IMR-90 (cell line): ENCODE data around the gene RNASE7. TPM values are rescaled to one million over a fixed set of nuclear protein-coding genes. Genes with fewer than 3 reads are reported as not detected.
A peak's percentile ranks its signal among the peaks of the same experiment; 100 is the strongest.

ENCODE experiments used
- ATAC-seq: fragments of 200-7000 bp; cut with Tn5 transposase; 2 replicates; pipeline ENCODE4 v1.9.1; 2020; ENCODE audit warnings: low read depth, mild to moderate bottlenecking, moderate library complexity
- BruUV-seq: library from RNA; stranded (reverse); fragments of 400-500 nt; replicated peaks from 2 replicates; lab custom pipeline; 2021; lab: Mats Ljungman, UMichigan
- CTCF ChIA-PET: fragments of 300-600 bp; formaldehyde crosslinking; extraction: SDS; loops from one replicate; lab custom pipeline; 2021; ENCODE audit warnings: antibody characterized with exemption; lab: Yijun Ruan, JAX
- POLR2A ChIA-PET: fragments of 300-600 bp; sonication (Branson Sonifier 250); formaldehyde crosslinking; loops from one replicate; lab custom pipeline; 2022; ENCODE audit warnings: antibody characterized with exemption; ENCODE audit not compliant: unreplicated experiment; lab: Charles Lee
- DNase-seq: peaks from one replicate; pipeline ENCODE4 v3.0.0; 2013
- H2AFZ ChIP-seq: replicated peaks from 2 replicates; pipeline ENCODE3; 2013; ENCODE audit warnings: low read length, mild to moderate bottlenecking; ENCODE audit not compliant: poor library complexity
- H2AK5ac ChIP-seq: 2 replicates; pipeline ENCODE4 v1.6.1; 2013; ENCODE audit warnings: low read depth, low read length, inconsistent platforms
- H2AK9ac ChIP-seq: replicated peaks from 2 replicates; pipeline ENCODE3; 2013; ENCODE audit warnings: mild to moderate bottlenecking, low read depth, low read length, moderate library complexity; ENCODE audit not compliant: poor library complexity
- H2BK120ac ChIP-seq: 2 replicates; pipeline ENCODE4 v1.6.1; 2013; ENCODE audit warnings: low read depth, low read length, inconsistent platforms
- H2BK15ac ChIP-seq: 3 replicates; pipeline ENCODE4 v1.6.1; 2013; ENCODE audit warnings: low read depth, low read length, inconsistent platforms
- H2BK20ac ChIP-seq: 2 replicates; pipeline ENCODE4 v1.6.1; 2013; ENCODE audit warnings: low read depth, mild to moderate bottlenecking, inconsistent platforms, low read length, moderate library complexity
- H2BK5ac ChIP-seq: 2 replicates; pipeline ENCODE4 v1.6.1; 2013; ENCODE audit warnings: mild to moderate bottlenecking, low read depth, low read length, inconsistent platforms; ENCODE audit not compliant: poor library complexity, severe bottlenecking
- H3K14ac ChIP-seq: replicated peaks from 2 replicates; pipeline ENCODE4 v1.6.1; 2013; ENCODE audit warnings: low read depth, low read length, inconsistent platforms
- H3K18ac ChIP-seq: 2 replicates; pipeline ENCODE4 v1.6.1; 2013; ENCODE audit warnings: low read depth, low read length, control low read depth
- H3K23ac ChIP-seq: 2 replicates; pipeline ENCODE4 v1.6.1; 2013; ENCODE audit warnings: low read depth, low read length, inconsistent platforms
- H3K27ac ChIP-seq: 2 replicates; pipeline ENCODE4 v1.5.1; 2013; ENCODE audit warnings: mild to moderate bottlenecking, control low read depth, low read length; ENCODE audit not compliant: insufficient read depth
- H3K27me3 ChIP-seq: 2 replicates; pipeline ENCODE4 v1.6.1; 2013; ENCODE audit warnings: low read length; ENCODE audit not compliant: control insufficient read depth, insufficient read depth
- H3K36me3 ChIP-seq: 2 replicates; pipeline ENCODE4 v1.6.1; 2013; ENCODE audit warnings: low read length, mixed read lengths; ENCODE audit not compliant: control insufficient read depth, insufficient read depth
- H3K4ac ChIP-seq: 2 replicates; pipeline ENCODE4 v1.6.1; 2013; ENCODE audit warnings: low read depth, low read length, inconsistent platforms
- H3K4me1 ChIP-seq: 2 replicates; pipeline ENCODE4 v1.6.1; 2013; ENCODE audit warnings: low read length, mixed read lengths; ENCODE audit not compliant: control insufficient read depth, insufficient read depth
- H3K4me2 ChIP-seq: 2 replicates; pipeline ENCODE4 v1.6.1; 2013; ENCODE audit warnings: low read depth, mild to moderate bottlenecking, control low read depth, low read length, moderate library complexity
- H3K4me3 ChIP-seq: 2 replicates; pipeline ENCODE4 v1.5.1; 2013; ENCODE audit warnings: low read depth, mild to moderate bottlenecking, control low read depth, low read length, moderate library complexity; ENCODE audit not compliant: insufficient read depth
- H3K56ac ChIP-seq: 2 replicates; pipeline ENCODE4 v1.6.1; 2013; ENCODE audit warnings: low read length, inconsistent platforms; ENCODE audit not compliant: insufficient read depth; ENCODE audit errors: extremely low read depth
- H3K79me1 ChIP-seq, 2 experiments: 2 replicates each; pipeline ENCODE4 v1.6.1; 2013; ENCODE audit warnings: low read length in 2 of 2, inconsistent platforms in 1 of 2, low read depth in 1 of 2
- H3K9ac ChIP-seq: 2 replicates; pipeline ENCODE4 v1.6.1; 2013; ENCODE audit warnings: low read depth, low read length, control low read depth
- H3K9me1 ChIP-seq: 2 replicates; pipeline ENCODE4 v1.6.1; 2013; ENCODE audit warnings: low read length, inconsistent platforms; ENCODE audit not compliant: insufficient read depth
- H3K9me3 ChIP-seq: 2 replicates; pipeline ENCODE4 v1.6.1; 2013; ENCODE audit warnings: low read length; ENCODE audit not compliant: control insufficient read depth, insufficient read depth
- H4K20me1 ChIP-seq: 2 replicates; pipeline ENCODE4 v1.6.1; 2013; ENCODE audit warnings: low read length, inconsistent platforms; ENCODE audit not compliant: insufficient read depth
- H4K5ac ChIP-seq: 2 replicates; pipeline ENCODE4 v1.6.1; 2013; ENCODE audit warnings: mild to moderate bottlenecking, low read depth, low read length, control low read depth
- H4K8ac ChIP-seq, 2 experiments: 2 replicates each; pipeline ENCODE4 v1.6.1; 2013; ENCODE audit warnings: low read depth in 2 of 2, low read length in 2 of 2, control low read depth in 1 of 2, inconsistent platforms in 1 of 2
- H4K91ac ChIP-seq: 2 replicates; pipeline ENCODE4 v1.6.1; 2013; ENCODE audit warnings: low read depth, low read length, inconsistent platforms; ENCODE audit not compliant: insufficient read depth
- BHLHE40 ChIP-seq: fragments of 150-350 bp; IDR thresholded peaks from 2 replicates; pipeline ENCODE4 v1.6.1; 2016; ENCODE audit warnings: mild to moderate bottlenecking, low read depth, low read length
- CEBPB ChIP-seq: IDR thresholded peaks from 2 replicates; pipeline ENCODE4 v1.6.1; 2012; ENCODE audit warnings: low read depth, low read length, improper control_type of control experiment
- CHD1 ChIP-seq: IDR thresholded peaks from 2 replicates; pipeline ENCODE4 v1.6.1; 2012; ENCODE audit warnings: low read depth, low read length, improper control_type of control experiment
- FOS ChIP-seq: fragments of 150-350 bp; IDR thresholded peaks from 2 replicates; pipeline ENCODE4 v1.6.1; 2016; ENCODE audit warnings: low read depth, low read length
- MAZ ChIP-seq: IDR thresholded peaks from 2 replicates; pipeline ENCODE4 v1.6.1; 2012; ENCODE audit warnings: low read depth, mild to moderate bottlenecking, low read length, improper control_type of control experiment, moderate library complexity, borderline replicate concordance
- MXI1 ChIP-seq: IDR thresholded peaks from 2 replicates; pipeline ENCODE4 v1.6.1; 2012; ENCODE audit warnings: low read depth, mild to moderate bottlenecking, low read length, moderate library complexity, borderline replicate concordance
- NFE2L2 ChIP-seq: fragments of 150-350 bp; IDR thresholded peaks from 2 replicates; pipeline ENCODE4 v1.6.1; 2016; ENCODE audit warnings: low read depth, mild to moderate bottlenecking, low read length
- POLR2A ChIP-seq: IDR thresholded peaks from 2 replicates; pipeline ENCODE4 v1.6.1; 2012; ENCODE audit warnings: mild to moderate bottlenecking, low read depth, low read length
- RAD21 ChIP-seq: IDR thresholded peaks from 2 replicates; pipeline ENCODE4 v1.6.1; 2012; ENCODE audit warnings: low read length, improper control_type of control experiment
- RCOR1 ChIP-seq: IDR thresholded peaks from 2 replicates; pipeline ENCODE4 v1.6.1; 2012; ENCODE audit warnings: mild to moderate bottlenecking, low read length, improper control_type of control experiment; ENCODE audit not compliant: insufficient replicate concordance
- RFX5 ChIP-seq: IDR thresholded peaks from 2 replicates; pipeline ENCODE4 v1.8.0; 2012; ENCODE audit warnings: low read depth, mild to moderate bottlenecking, low read length, moderate library complexity
- SMC3 ChIP-seq: fragments of 150-350 bp; IDR thresholded peaks from 2 replicates; pipeline ENCODE4 v1.6.1; 2016; ENCODE audit warnings: low read depth, mild to moderate bottlenecking, antibody characterized with exemption, low read length, moderate library complexity
- WGBS, 2 experiments: methylation state at CpG; one replicate each; pipeline versions ENCODE4 v1.1.5 to v1.1.7; 2013; ENCODE audit warnings: missing lambda C conversion rate in 2 of 2; ENCODE audit not compliant: insufficient read length in 1 of 2; ENCODE audit errors: extremely low coverage in 2 of 2; 5-methylcytosine and 5-hydroxymethylcytosine counted together
- dilution Hi-C: fragments of 300-500 bp; cut with HindIII; formaldehyde crosslinking; loops from one replicate; pipeline ENCODE4 v1.14.3; 2018; ENCODE audit warnings: low sequenced_read_pairs; ENCODE audit not compliant: unreplicated experiment
- in situ Hi-C: fragments of 300-500 bp; cut with MboI; formaldehyde crosslinking; loops from 3 replicates; pipeline ENCODE4 v1.14.3; 2019; ENCODE audit warnings: low sequenced_read_pairs, inconsistent platforms, mixed read lengths
- intact Hi-C: fragments of 100-400 bp; cut with micrococcal nuclease; formaldehyde crosslinking; loops from 2 replicates; pipeline ENCODE4 v1.10.0; 2022
- polyA plus RNA-seq, 3 experiments: library from polyadenylated mRNA; depleted of rRNA; stranded (reverse); fragments of >200 nt; gene quantifications; 2 replicates each; pipeline ENCODE4 v1.2.3, GENCODE V29; 2012; ENCODE audit warnings: low replicate concordance in 1 of 3
- total RNA-seq: library from RNA; depleted of rRNA; stranded (reverse); fragments of >200 nt; gene quantifications from 2 replicates; pipeline ENCODE4 v1.2.3, GENCODE V29; 2012
- TF ChIP-seq, protein P1 (sequence below): fragments of 150-350 bp; IDR thresholded peaks from 2 replicates; pipeline ENCODE4 v1.6.1; 2016; ENCODE audit warnings: low read depth, mild to moderate bottlenecking, low read length, moderate library complexity, borderline replicate concordance
- TF ChIP-seq, protein P2 (sequence below): fragments of 150-350 bp; IDR thresholded peaks from 2 replicates; pipeline ENCODE4 v1.6.1; 2017; ENCODE audit warnings: mild to moderate bottlenecking, antibody characterized with exemption, low read length, low read depth
- TF ChIP-seq, protein P3 (sequence below): conservative IDR thresholded peaks from 2 replicates; pipeline ENCODE4 v1.5.1; 2012; ENCODE audit warnings: mild to moderate bottlenecking, low read depth, low read length, improper control_type of control experiment

The RNASE7 gene
- total and polyA plus RNA-seq, 2 of the 4 experiments (the other 2 are of a cell fraction), result not detected

DNA sequence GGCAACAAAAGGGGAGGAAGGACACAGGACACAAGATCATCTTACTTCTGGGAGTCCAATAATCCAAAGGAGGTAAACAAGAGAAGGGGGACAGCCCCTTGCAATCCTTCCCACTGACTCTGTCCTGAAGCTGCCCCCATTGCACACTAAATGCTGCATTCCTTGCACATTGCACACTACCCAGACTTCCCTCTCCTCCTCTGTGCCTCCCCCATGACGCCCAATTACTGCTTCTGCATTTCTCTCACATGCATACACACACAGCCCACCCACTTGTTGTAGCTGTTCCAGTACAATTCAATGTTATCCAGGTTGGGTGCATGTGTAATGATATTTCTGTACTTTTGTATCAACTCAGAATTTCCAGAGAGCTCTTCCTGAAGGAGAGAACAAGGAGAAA lies 22.8 kb upstream of the RNASE7 start:
- Histone ChIP-seq H3K27me3 (peaks cover 45% of the 10 kb centered on the region), H2AK9ac (no peak overlapping the region), H2AFZ (no peak overlapping the region), H3K9me1 (no peaks in the 10 kb centered on the region), H2BK120ac (no peak overlapping the region), H3K4me3 (no peak overlapping the region), H2AK5ac (0 out of 2 replicates have a peak overlapping the region, but pooled peaks have one; percentile 14), H3K4ac (no peak overlapping the region), H3K18ac (no peak overlapping the region), H3K23ac (no peak overlapping the region), H3K27ac (no peak overlapping the region), H3K4me1 (no peaks in the 10 kb centered on the region), H3K14ac (no peak overlapping the region), H4K8ac (no peak overlapping the region), H3K4me2 (no peak overlapping the region), H3K56ac (no peak overlapping the region), H3K79me1 (no peaks in the 10 kb centered on the region), H2BK5ac (no peak overlapping the region), H3K36me3 (no peaks in the 10 kb centered on the region), H4K20me1 (no peaks in the 10 kb centered on the region), H3K9ac (no peak overlapping the region), H2BK20ac (no peak overlapping the region), H2BK15ac (no peak overlapping the region), H4K91ac (no peak overlapping the region), H3K9me3 (no peaks in the 10 kb centered on the region), H4K5ac (no peak overlapping the region)
- ChIA-PET CTCF (interaction anchor here (1.0 to 1.1 kb wide), 3 partner anchors 48 to 85 kb away, joined by 3 read pairs; no protein-coding TSS in a partner anchor), POLR2A (no interaction called here)
- in situ Hi-C loops, result loop anchor here (5.0 kb wide), 1 partner anchor 83 kb away; the partner anchor contains the start of gene TMEM253
- WGBS, 2 experiments, result no CpG with 5 or more reads among the region's 1 CpG
- peak; percentile 7 for DNase-seq
- dilution Hi-C loops, result no loop called here
- 0 out of 2 replicates have a peak, but pooled peaks have one; percentile 24 for ATAC-seq
- TF ChIP-seq, protein P1, sequence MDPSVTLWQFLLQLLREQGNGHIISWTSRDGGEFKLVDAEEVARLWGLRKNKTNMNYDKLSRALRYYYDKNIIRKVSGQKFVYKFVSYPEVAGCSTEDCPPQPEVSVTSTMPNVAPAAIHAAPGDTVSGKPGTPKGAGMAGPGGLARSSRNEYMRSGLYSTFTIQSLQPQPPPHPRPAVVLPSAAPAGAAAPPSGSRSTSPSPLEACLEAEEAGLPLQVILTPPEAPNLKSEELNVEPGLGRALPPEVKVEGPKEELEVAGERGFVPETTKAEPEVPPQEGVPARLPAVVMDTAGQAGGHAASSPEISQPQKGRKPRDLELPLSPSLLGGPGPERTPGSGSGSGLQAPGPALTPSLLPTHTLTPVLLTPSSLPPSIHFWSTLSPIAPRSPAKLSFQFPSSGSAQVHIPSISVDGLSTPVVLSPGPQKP, result no peak
- TF ChIP-seq MAZ (no peak), RFX5 (no peak), MXI1 (no peak), RCOR1 (no peak), SMC3 (no peak), CEBPB (no peak), RAD21 (no peak), NFE2L2 (no peak), CHD1 (no peak), BHLHE40 (no peak), FOS (no peak), POLR2A (no peak)
- TF ChIP-seq, protein P2, sequence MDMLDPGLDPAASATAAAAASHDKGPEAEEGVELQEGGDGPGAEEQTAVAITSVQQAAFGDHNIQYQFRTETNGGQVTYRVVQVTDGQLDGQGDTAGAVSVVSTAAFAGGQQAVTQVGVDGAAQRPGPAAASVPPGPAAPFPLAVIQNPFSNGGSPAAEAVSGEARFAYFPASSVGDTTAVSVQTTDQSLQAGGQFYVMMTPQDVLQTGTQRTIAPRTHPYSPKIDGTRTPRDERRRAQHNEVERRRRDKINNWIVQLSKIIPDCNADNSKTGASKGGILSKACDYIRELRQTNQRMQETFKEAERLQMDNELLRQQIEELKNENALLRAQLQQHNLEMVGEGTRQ, result no peak
- TF ChIP-seq, protein P3, sequence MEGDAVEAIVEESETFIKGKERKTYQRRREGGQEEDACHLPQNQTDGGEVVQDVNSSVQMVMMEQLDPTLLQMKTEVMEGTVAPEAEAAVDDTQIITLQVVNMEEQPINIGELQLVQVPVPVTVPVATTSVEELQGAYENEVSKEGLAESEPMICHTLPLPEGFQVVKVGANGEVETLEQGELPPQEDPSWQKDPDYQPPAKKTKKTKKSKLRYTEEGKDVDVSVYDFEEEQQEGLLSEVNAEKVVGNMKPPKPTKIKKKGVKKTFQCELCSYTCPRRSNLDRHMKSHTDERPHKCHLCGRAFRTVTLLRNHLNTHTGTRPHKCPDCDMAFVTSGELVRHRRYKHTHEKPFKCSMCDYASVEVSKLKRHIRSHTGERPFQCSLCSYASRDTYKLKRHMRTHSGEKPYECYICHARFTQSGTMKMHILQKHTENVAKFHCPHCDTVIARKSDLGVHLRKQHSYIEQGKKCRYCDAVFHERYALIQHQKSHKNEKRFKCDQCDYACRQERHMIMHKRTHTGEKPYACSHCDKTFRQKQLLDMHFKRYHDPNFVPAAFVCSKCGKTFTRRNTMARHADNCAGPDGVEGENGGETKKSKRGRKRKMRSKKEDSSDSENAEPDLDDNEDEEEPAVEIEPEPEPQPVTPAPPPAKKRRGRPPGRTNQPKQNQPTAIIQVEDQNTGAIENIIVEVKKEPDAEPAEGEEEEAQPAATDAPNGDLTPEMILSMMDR, result no peak
- intact Hi-C loops, result no loop called here
- no TSS peak for BruUV-seq
